IMR-90 (cell line): ENCODE results near the gene TP63. TPM values are rescaled to one million over a fixed set of nuclear protein-coding genes. Genes with fewer than 3 reads are reported as not detected.

Experiments
- ATAC-seq: fragments of 200-7000 bp; cut with Tn5 transposase; 2 replicates; pipeline ENCODE4 v1.9.1; 2020; ENCODE audit warnings: low read depth, mild to moderate bottlenecking, moderate library complexity
- BruUV-seq: library from RNA; stranded (reverse); fragments of 400-500 nt; replicated peaks from 2 replicates; lab custom pipeline; 2021; lab: Mats Ljungman, UMichigan
- CTCF ChIA-PET: fragments of 300-600 bp; formaldehyde crosslinking; extraction: SDS; loops from one replicate; lab custom pipeline; 2021; ENCODE audit warnings: antibody characterized with exemption; lab: Yijun Ruan, JAX
- POLR2A ChIA-PET: fragments of 300-600 bp; sonication (Branson Sonifier 250); formaldehyde crosslinking; loops from one replicate; lab custom pipeline; 2022; ENCODE audit warnings: antibody characterized with exemption; ENCODE audit not compliant: unreplicated experiment; lab: Charles Lee
- DNase-seq: peaks from one replicate; pipeline ENCODE4 v3.0.0; 2013
- H2AFZ ChIP-seq: replicated peaks from 2 replicates; pipeline ENCODE3; 2013; ENCODE audit warnings: low read length, mild to moderate bottlenecking; ENCODE audit not compliant: poor library complexity
- H2AK5ac ChIP-seq: 2 replicates; pipeline ENCODE4 v1.6.1; 2013; ENCODE audit warnings: low read depth, low read length, inconsistent platforms
- H2AK9ac ChIP-seq: replicated peaks from 2 replicates; pipeline ENCODE3; 2013; ENCODE audit warnings: mild to moderate bottlenecking, low read depth, low read length, moderate library complexity; ENCODE audit not compliant: poor library complexity
- H2BK120ac ChIP-seq: 2 replicates; pipeline ENCODE4 v1.6.1; 2013; ENCODE audit warnings: low read depth, low read length, inconsistent platforms
- H2BK15ac ChIP-seq: 3 replicates; pipeline ENCODE4 v1.6.1; 2013; ENCODE audit warnings: low read depth, low read length, inconsistent platforms
- H2BK20ac ChIP-seq: 2 replicates; pipeline ENCODE4 v1.6.1; 2013; ENCODE audit warnings: low read depth, mild to moderate bottlenecking, inconsistent platforms, low read length, moderate library complexity
- H2BK5ac ChIP-seq: 2 replicates; pipeline ENCODE4 v1.6.1; 2013; ENCODE audit warnings: mild to moderate bottlenecking, low read depth, low read length, inconsistent platforms; ENCODE audit not compliant: poor library complexity, severe bottlenecking
- H3K14ac ChIP-seq: replicated peaks from 2 replicates; pipeline ENCODE4 v1.6.1; 2013; ENCODE audit warnings: low read depth, low read length, inconsistent platforms
- H3K18ac ChIP-seq: 2 replicates; pipeline ENCODE4 v1.6.1; 2013; ENCODE audit warnings: low read depth, low read length, control low read depth
- H3K23ac ChIP-seq: 2 replicates; pipeline ENCODE4 v1.6.1; 2013; ENCODE audit warnings: low read depth, low read length, inconsistent platforms
- H3K27ac ChIP-seq: 2 replicates; pipeline ENCODE4 v1.5.1; 2013; ENCODE audit warnings: mild to moderate bottlenecking, control low read depth, low read length; ENCODE audit not compliant: insufficient read depth
- H3K27me3 ChIP-seq: 2 replicates; pipeline ENCODE4 v1.6.1; 2013; ENCODE audit warnings: low read length; ENCODE audit not compliant: control insufficient read depth, insufficient read depth
- H3K36me3 ChIP-seq: 2 replicates; pipeline ENCODE4 v1.6.1; 2013; ENCODE audit warnings: low read length, mixed read lengths; ENCODE audit not compliant: control insufficient read depth, insufficient read depth
- H3K4ac ChIP-seq: 2 replicates; pipeline ENCODE4 v1.6.1; 2013; ENCODE audit warnings: low read depth, low read length, inconsistent platforms
- H3K4me1 ChIP-seq: 2 replicates; pipeline ENCODE4 v1.6.1; 2013; ENCODE audit warnings: low read length, mixed read lengths; ENCODE audit not compliant: control insufficient read depth, insufficient read depth
- H3K4me2 ChIP-seq: 2 replicates; pipeline ENCODE4 v1.6.1; 2013; ENCODE audit warnings: low read depth, mild to moderate bottlenecking, control low read depth, low read length, moderate library complexity
- H3K4me3 ChIP-seq: 2 replicates; pipeline ENCODE4 v1.5.1; 2013; ENCODE audit warnings: low read depth, mild to moderate bottlenecking, control low read depth, low read length, moderate library complexity; ENCODE audit not compliant: insufficient read depth
- H3K56ac ChIP-seq: 2 replicates; pipeline ENCODE4 v1.6.1; 2013; ENCODE audit warnings: low read length, inconsistent platforms; ENCODE audit not compliant: insufficient read depth; ENCODE audit errors: extremely low read depth
- H3K79me1 ChIP-seq, 2 experiments: 2 replicates each; pipeline ENCODE4 v1.6.1; 2013; ENCODE audit warnings: low read length in 2 of 2, inconsistent platforms in 1 of 2, low read depth in 1 of 2
- H3K9ac ChIP-seq: 2 replicates; pipeline ENCODE4 v1.6.1; 2013; ENCODE audit warnings: low read depth, low read length, control low read depth
- H3K9me1 ChIP-seq: 2 replicates; pipeline ENCODE4 v1.6.1; 2013; ENCODE audit warnings: low read length, inconsistent platforms; ENCODE audit not compliant: insufficient read depth
- H3K9me3 ChIP-seq: 2 replicates; pipeline ENCODE4 v1.6.1; 2013; ENCODE audit warnings: low read length; ENCODE audit not compliant: control insufficient read depth, insufficient read depth
- H4K20me1 ChIP-seq: 2 replicates; pipeline ENCODE4 v1.6.1; 2013; ENCODE audit warnings: low read length, inconsistent platforms; ENCODE audit not compliant: insufficient read depth
- H4K5ac ChIP-seq: 2 replicates; pipeline ENCODE4 v1.6.1; 2013; ENCODE audit warnings: mild to moderate bottlenecking, low read depth, low read length, control low read depth
- H4K8ac ChIP-seq, 2 experiments: 2 replicates each; pipeline ENCODE4 v1.6.1; 2013; ENCODE audit warnings: low read depth in 2 of 2, low read length in 2 of 2, control low read depth in 1 of 2, inconsistent platforms in 1 of 2
- H4K91ac ChIP-seq: 2 replicates; pipeline ENCODE4 v1.6.1; 2013; ENCODE audit warnings: low read depth, low read length, inconsistent platforms; ENCODE audit not compliant: insufficient read depth
- WGBS, 2 experiments: methylation state at CpG; one replicate each; pipeline versions ENCODE4 v1.1.5 to v1.1.7; 2013; ENCODE audit warnings: missing lambda C conversion rate in 2 of 2; ENCODE audit not compliant: insufficient read length in 1 of 2; ENCODE audit errors: extremely low coverage in 2 of 2; 5-methylcytosine and 5-hydroxymethylcytosine counted together
- dilution Hi-C: fragments of 300-500 bp; cut with HindIII; formaldehyde crosslinking; loops from one replicate; pipeline ENCODE4 v1.14.3; 2018; ENCODE audit warnings: low sequenced_read_pairs; ENCODE audit not compliant: unreplicated experiment
- in situ Hi-C: fragments of 300-500 bp; cut with MboI; formaldehyde crosslinking; loops from 3 replicates; pipeline ENCODE4 v1.14.3; 2019; ENCODE audit warnings: low sequenced_read_pairs, inconsistent platforms, mixed read lengths
- intact Hi-C: fragments of 100-400 bp; cut with micrococcal nuclease; formaldehyde crosslinking; loops from 2 replicates; pipeline ENCODE4 v1.10.0; 2022
- polyA plus RNA-seq, 3 experiments: library from polyadenylated mRNA; depleted of rRNA; stranded (reverse); fragments of >200 nt; gene quantifications; 2 replicates each; pipeline ENCODE4 v1.2.3, GENCODE V29; 2012; ENCODE audit warnings: low replicate concordance in 1 of 3
- total RNA-seq: library from RNA; depleted of rRNA; stranded (reverse); fragments of >200 nt; gene quantifications from 2 replicates; pipeline ENCODE4 v1.2.3, GENCODE V29; 2012
- TF ChIP-seq, protein P1 (sequence below): fragments of 150-350 bp; IDR thresholded peaks from 2 replicates; pipeline ENCODE4 v1.6.1; 2016; ENCODE audit warnings: low read depth, mild to moderate bottlenecking, low read length, moderate library complexity, borderline replicate concordance

The TP63 gene
- total and polyA plus RNA-seq, 2 of the 4 experiments (the other 2 are of a cell fraction) = not detected

DNA sequence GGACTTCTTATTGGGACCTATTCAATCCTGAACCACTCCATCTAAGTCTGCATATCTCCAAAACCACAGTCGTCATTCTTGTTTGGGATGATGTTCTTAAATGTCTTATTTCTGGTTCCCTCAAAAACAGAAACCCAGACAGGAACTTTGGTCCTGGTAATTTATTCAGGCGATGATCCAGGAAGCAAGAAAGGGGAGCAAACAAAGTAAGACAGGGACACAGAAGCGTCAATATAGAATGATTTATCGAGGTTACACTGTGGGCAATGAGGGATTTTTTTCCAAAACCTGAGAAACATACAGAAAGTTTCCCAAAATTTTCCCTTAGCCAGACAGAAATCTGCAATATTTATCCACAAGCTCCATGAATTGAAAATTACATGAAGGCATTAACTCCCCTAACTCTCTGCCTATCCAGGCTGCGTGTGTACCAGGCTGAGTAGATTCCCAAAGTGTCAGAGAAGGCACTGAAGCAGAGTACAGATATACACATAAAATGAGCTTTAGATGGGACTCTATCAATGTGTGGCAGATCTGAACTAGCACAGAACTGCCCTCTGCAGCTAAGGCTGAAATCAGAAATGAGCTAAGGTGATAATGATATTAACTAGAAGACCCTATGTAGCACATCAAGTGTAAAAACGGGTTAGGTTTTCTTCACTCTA is 43.2 kb downstream of the TP63 start:
- H3K9me1 ChIP-seq = no peaks in the 10 kb centered on the region
- no peaks in the 10 kb centered on the region for H4K20me1 ChIP-seq
- no peak overlapping the region for H3K4me3 ChIP-seq
- ChIA-PET CTCF (no interaction called here), POLR2A (no interaction called here)
- H4K5ac ChIP-seq = no peak overlapping the region
- no peak overlapping the region for H2BK15ac ChIP-seq
- H2AK9ac ChIP-seq = no peak overlapping the region
- no peaks in the 10 kb centered on the region for H3K9me3 ChIP-seq
- no TSS peak for BruUV-seq
- no peak overlapping the region for H3K14ac ChIP-seq
- H3K4ac ChIP-seq = no peak overlapping the region
- H3K4me1 ChIP-seq = no peaks in the 10 kb centered on the region
- H2AK5ac ChIP-seq = no peak overlapping the region
- no peak for ATAC-seq
- no peak overlapping the region for H3K9ac ChIP-seq
- no peaks in the 10 kb centered on the region for H3K36me3 ChIP-seq
- H3K79me1 ChIP-seq = no peaks in the 10 kb centered on the region
- no peak overlapping the region for H2BK5ac ChIP-seq
- no peak overlapping the region for H2AFZ ChIP-seq
- intact Hi-C loops (no loop called here), in situ Hi-C loops (no loop called here), dilution Hi-C loops (no loop called here)
- H3K4me2 ChIP-seq = no peak overlapping the region
- H3K27ac ChIP-seq = no peak overlapping the region
- no CpG with 5 or more reads among the region's 6 CpGs for WGBS, 2 experiments
- no peak overlapping the region for H4K91ac ChIP-seq
- H3K18ac ChIP-seq = no peak overlapping the region
- H3K56ac ChIP-seq = no peak overlapping the region
- TF ChIP-seq, protein P1, sequence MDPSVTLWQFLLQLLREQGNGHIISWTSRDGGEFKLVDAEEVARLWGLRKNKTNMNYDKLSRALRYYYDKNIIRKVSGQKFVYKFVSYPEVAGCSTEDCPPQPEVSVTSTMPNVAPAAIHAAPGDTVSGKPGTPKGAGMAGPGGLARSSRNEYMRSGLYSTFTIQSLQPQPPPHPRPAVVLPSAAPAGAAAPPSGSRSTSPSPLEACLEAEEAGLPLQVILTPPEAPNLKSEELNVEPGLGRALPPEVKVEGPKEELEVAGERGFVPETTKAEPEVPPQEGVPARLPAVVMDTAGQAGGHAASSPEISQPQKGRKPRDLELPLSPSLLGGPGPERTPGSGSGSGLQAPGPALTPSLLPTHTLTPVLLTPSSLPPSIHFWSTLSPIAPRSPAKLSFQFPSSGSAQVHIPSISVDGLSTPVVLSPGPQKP = no peak
- H3K27me3 ChIP-seq = no peaks in the 10 kb centered on the region; the same call in 1 of the 2 replicates
- no peak overlapping the region for H2BK120ac ChIP-seq
- no peak for DNase-seq
- no peak overlapping the region for H4K8ac ChIP-seq
- no peak overlapping the region for H3K23ac ChIP-seq
- no peak overlapping the region for H2BK20ac ChIP-seq
